Panc1 (cell line): Measurements from ENCODE around the gene TDRD7. TPM values are rescaled to one million over a fixed set of nuclear protein-coding genes. Genes with fewer than 3 reads are reported as not detected.

ENCODE experiments used
- ATAC-seq: fragments of 200-7000 bp; cut with Tn5 transposase; 2 replicates; pipeline ENCODE4 v1.9.1; 2020; ENCODE audit warnings: mild to moderate bottlenecking, moderate library complexity
- BruUV-seq: library from RNA; stranded (reverse); fragments of 400-500 nt; replicated peaks from 2 replicates; lab custom pipeline; 2021; lab: Mats Ljungman, UMichigan
- CTCF ChIA-PET: fragments of 300-600 bp; sonication (Branson Sonifier 250); formaldehyde crosslinking; loops from one replicate; lab custom pipeline; 2022; ENCODE audit warnings: antibody characterized with exemption; lab: Charles Lee
- POLR2A ChIA-PET: fragments of 300-600 bp; sonication (Branson Sonifier 250); formaldehyde crosslinking; loops from one replicate; lab custom pipeline; 2022; ENCODE audit warnings: antibody characterized with exemption; lab: Charles Lee
- DNase-seq: peaks from one replicate; pipeline ENCODE4 v3.0.0-alpha.2; 2010; ENCODE audit warnings: low read depth, low spot score
- H3K27ac ChIP-seq: 2 replicates; pipeline ENCODE4 v1.5.1; 2011; ENCODE audit warnings: mild to moderate bottlenecking, low read length, inconsistent platforms
- H3K27me3 ChIP-seq: fragments of 200-500 bp; sonication (Bioruptor generic); 2 replicates; pipeline ENCODE4 v1.6.0; 2014; ENCODE audit warnings: low read length, inconsistent platforms; ENCODE audit not compliant: control insufficient read depth, insufficient read depth
- H3K36me3 ChIP-seq: fragments of 200-500 bp; sonication (Bioruptor generic); 2 replicates; pipeline ENCODE4 v1.5.1; 2014; ENCODE audit warnings: inconsistent platforms, mild to moderate bottlenecking, low read length, moderate library complexity; ENCODE audit not compliant: control insufficient read depth, insufficient read depth
- H3K4me1 ChIP-seq: 2 replicates; pipeline ENCODE4 v1.5.1; 2011; ENCODE audit warnings: inconsistent platforms, mild to moderate bottlenecking, low read length, moderate library complexity; ENCODE audit not compliant: control insufficient read depth, insufficient read depth
- H3K4me3 ChIP-seq, 2 experiments: 2 replicates each; pipeline ENCODE4 v1.5.1; 2011 to 2012; ENCODE audit warnings: low read depth in 2 of 2, low read length in 2 of 2, mild to moderate bottlenecking in 2 of 2, inconsistent platforms in 1 of 2, moderate library complexity in 1 of 2
- H3K9me3 ChIP-seq: fragments of 200-500 bp; sonication (Bioruptor generic); 2 replicates; pipeline ENCODE4 v1.5.1; 2014; ENCODE audit warnings: low read depth, mild to moderate bottlenecking, inconsistent platforms, low read length, moderate library complexity; ENCODE audit not compliant: control insufficient read depth, insufficient read depth
- POLR2AphosphoS5 ChIP-seq: IDR thresholded peaks from 2 replicates; pipeline ENCODE4 v1.6.1; 2012; ENCODE audit warnings: mild to moderate bottlenecking, low read depth, low read length, moderate library complexity
- SIN3A ChIP-seq: IDR thresholded peaks from 2 replicates; pipeline ENCODE4 v1.6.1; 2012; ENCODE audit warnings: low read depth, mild to moderate bottlenecking, low read length, moderate library complexity, borderline replicate concordance; ENCODE audit not compliant: insufficient read depth
- TCF7L2 ChIP-seq: IDR thresholded peaks from 2 replicates; pipeline ENCODE4 v1.6.1; 2011; ENCODE audit warnings: mild to moderate bottlenecking, low read depth, low read length, inconsistent platforms
- in situ Hi-C: cut with HindIII; loops from 2 replicates; pipeline ENCODE4 v1.10.0; 2016; ENCODE audit warnings: low sequenced_read_pairs, low pct_unique_long_range_greater_than_20kb
- intact Hi-C: fragments of 100-400 bp; cut with micrococcal nuclease; formaldehyde crosslinking; loops from one replicate; pipeline ENCODE4 v1.10.0; 2022; ENCODE audit not compliant: unreplicated experiment
- total RNA-seq: library from RNA; stranded (reverse); gene quantifications from one replicate; pipeline ENCODE4 v1.2.1, GENCODE V29; 2021; ENCODE audit not compliant: unreplicated experiment
- TF ChIP-seq, protein P1 (sequence below): fragments of 450-650 bp; IDR thresholded peaks from 2 replicates; pipeline ENCODE4 v1.5.1; 2017; ENCODE audit warnings: mild to moderate bottlenecking
- TF ChIP-seq, protein P2 (sequence below), 2 experiments: IDR thresholded peaks; 2 replicates each; pipeline ENCODE4 v1.6.1; 2011 to 2012; ENCODE audit warnings: low read depth in 2 of 2, control low read depth in 1 of 2, low read length in 1 of 2, mild to moderate bottlenecking in 1 of 2, moderate library complexity in 1 of 2; ENCODE audit not compliant: insufficient read depth in 1 of 2

Gene TDRD7
- total RNA-seq, 1 experiment from 2014 or later: 10.6 TPM

DNA sequence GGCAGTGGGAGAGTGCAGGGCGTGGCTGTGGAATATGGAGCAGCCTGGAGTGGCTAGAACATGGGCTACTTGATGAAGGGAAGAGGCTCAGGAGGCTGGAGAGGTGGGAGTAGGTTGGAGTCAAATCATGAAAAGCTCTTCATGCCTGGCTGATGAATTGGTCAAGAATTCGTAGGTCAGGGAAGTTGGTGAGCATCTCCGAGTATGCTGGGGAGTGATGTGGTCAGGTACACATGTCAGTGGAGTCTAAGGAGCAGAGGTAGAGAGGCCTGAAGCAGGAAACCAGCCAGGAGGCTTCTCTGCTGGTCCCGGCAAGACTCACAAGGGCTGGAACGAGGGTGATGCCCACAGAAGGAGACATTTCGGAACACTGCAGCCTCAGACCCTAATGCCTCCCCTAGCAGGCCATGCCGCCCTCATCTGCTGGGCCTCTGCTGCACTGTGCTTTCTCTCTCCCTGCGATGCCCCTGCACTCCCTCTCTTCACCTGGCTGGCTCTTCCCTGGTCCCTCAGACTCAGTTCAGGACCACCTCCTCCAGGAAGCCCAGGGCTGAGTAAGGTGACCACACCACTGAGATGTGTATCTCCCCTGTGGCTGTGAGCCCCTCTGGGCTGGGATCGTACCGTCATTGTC, 123.2 kb downstream of the TDRD7 start:
- no TSS peak for BruUV-seq
- in situ Hi-C loops: no loop called here
- ChIA-PET POLR2A (no interaction called here), CTCF (no interaction called here)
- Histone ChIP-seq H3K27me3 (no peaks in the 10 kb centered on the region), H3K4me1 (no peaks in the 10 kb centered on the region), H3K4me3 (no peak overlapping the region), H3K27ac (no peak overlapping the region), H3K36me3 (no peaks in the 10 kb centered on the region), H3K9me3 (no peaks in the 10 kb centered on the region)
- DNase-seq: no peak
- no peak for ATAC-seq
- intact Hi-C loops: no loop called here
- TF ChIP-seq SIN3A (no peak), POLR2AphosphoS5 (no peak), TCF7L2 (no peak)
- TF ChIP-seq, protein P1, sequence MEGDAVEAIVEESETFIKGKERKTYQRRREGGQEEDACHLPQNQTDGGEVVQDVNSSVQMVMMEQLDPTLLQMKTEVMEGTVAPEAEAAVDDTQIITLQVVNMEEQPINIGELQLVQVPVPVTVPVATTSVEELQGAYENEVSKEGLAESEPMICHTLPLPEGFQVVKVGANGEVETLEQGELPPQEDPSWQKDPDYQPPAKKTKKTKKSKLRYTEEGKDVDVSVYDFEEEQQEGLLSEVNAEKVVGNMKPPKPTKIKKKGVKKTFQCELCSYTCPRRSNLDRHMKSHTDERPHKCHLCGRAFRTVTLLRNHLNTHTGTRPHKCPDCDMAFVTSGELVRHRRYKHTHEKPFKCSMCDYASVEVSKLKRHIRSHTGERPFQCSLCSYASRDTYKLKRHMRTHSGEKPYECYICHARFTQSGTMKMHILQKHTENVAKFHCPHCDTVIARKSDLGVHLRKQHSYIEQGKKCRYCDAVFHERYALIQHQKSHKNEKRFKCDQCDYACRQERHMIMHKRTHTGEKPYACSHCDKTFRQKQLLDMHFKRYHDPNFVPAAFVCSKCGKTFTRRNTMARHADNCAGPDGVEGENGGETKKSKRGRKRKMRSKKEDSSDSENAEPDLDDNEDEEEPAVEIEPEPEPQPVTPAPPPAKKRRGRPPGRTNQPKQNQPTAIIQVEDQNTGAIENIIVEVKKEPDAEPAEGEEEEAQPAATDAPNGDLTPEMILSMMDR: no peak
- TF ChIP-seq, protein P2, sequence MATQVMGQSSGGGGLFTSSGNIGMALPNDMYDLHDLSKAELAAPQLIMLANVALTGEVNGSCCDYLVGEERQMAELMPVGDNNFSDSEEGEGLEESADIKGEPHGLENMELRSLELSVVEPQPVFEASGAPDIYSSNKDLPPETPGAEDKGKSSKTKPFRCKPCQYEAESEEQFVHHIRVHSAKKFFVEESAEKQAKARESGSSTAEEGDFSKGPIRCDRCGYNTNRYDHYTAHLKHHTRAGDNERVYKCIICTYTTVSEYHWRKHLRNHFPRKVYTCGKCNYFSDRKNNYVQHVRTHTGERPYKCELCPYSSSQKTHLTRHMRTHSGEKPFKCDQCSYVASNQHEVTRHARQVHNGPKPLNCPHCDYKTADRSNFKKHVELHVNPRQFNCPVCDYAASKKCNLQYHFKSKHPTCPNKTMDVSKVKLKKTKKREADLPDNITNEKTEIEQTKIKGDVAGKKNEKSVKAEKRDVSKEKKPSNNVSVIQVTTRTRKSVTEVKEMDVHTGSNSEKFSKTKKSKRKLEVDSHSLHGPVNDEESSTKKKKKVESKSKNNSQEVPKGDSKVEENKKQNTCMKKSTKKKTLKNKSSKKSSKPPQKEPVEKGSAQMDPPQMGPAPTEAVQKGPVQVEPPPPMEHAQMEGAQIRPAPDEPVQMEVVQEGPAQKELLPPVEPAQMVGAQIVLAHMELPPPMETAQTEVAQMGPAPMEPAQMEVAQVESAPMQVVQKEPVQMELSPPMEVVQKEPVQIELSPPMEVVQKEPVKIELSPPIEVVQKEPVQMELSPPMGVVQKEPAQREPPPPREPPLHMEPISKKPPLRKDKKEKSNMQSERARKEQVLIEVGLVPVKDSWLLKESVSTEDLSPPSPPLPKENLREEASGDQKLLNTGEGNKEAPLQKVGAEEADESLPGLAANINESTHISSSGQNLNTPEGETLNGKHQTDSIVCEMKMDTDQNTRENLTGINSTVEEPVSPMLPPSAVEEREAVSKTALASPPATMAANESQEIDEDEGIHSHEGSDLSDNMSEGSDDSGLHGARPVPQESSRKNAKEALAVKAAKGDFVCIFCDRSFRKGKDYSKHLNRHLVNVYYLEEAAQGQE (IDR thresholded peaks at IDR 0.05; ENCODE audit: insufficient read depth in 1 of 2, low read depth in 2 of 2, low read length in 1 of 2): no peak

DNA sequence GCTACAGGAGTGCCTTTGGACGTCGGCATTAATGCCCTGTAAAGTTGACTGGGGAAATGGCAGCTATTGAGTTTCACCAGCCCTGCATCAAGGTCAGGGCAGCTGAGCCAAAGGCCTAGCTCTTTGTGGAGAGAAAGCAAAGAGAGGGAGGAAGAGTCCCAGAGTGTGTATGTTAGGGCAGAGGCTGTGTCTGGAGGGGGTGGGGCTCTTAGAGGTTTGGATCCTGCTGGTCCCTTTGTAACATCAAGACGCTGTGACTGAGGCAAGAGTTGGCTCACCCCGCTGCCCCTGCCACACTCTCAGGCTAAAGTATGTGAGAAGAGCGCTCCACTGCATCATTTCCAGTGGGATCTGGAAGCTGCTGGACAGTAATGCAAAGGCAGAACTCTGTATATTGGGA, 123.9 kb downstream of the TDRD7 start:
- ChIA-PET POLR2A (no interaction called here), CTCF (no interaction called here)
- no TSS peak for BruUV-seq
- H3K27ac ChIP-seq: no peak overlapping the region
- no peak overlapping the region for H3K4me3 ChIP-seq
- DNase-seq (no peak), ATAC-seq (no peak)
- H3K9me3 ChIP-seq: no peaks in the 10 kb centered on the region
- no peaks in the 10 kb centered on the region for H3K36me3 ChIP-seq
- intact Hi-C loops: no loop called here
- in situ Hi-C loops: no loop called here
- TF ChIP-seq, protein P1: no peak
- TF ChIP-seq TCF7L2 (no peak), SIN3A (no peak), POLR2AphosphoS5 (no peak)
- TF ChIP-seq, protein P2 (IDR thresholded peaks at IDR 0.05; ENCODE audit: insufficient read depth in 1 of 2, low read depth in 2 of 2, low read length in 1 of 2): no peak
- H3K27me3 ChIP-seq: no peaks in the 10 kb centered on the region
- no peaks in the 10 kb centered on the region for H3K4me1 ChIP-seq
